Dedifferentiated amniotic fluid mesenchymal stem cell (primary cell): ENCODE results near the gene AGBL3.
"Not testable (repeated sequence)": the region's sequence is repeated elsewhere in the genome, so short reads cannot be mapped to it uniquely, and the experiment has no call there.

Experiments used
- DNase-seq: peaks from one replicate; pipeline ENCODE4 v3.0.0-alpha.2; 2016; ENCODE audit errors: extremely low spot score

The AGBL3 gene

DNA sequence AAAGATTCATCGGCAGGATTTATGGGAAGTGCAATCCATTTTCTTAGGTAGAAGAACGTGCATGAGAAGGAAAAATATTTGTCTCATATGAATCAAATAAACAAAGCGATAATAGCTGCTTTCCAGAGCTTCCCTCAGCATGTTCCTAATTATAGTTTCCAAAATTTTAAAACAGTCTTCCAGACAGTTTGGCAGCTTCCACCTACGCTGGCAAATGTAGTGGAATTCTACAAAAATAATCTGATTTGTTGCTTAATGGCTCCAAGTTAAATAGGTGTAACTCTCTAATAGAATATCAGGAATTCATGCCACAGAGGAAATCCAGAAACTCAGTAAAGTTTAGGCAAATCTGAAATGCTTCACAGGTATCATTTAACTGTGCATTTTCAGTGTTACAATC is 23.3 kb upstream of the AGBL3 start:
- DNase-seq = no peak

- DNase-seq = no peak
Observed at GRCh38 chr7:134966691-134967090, 19.6 kb upstream of the AGBL3 start.

DNA sequence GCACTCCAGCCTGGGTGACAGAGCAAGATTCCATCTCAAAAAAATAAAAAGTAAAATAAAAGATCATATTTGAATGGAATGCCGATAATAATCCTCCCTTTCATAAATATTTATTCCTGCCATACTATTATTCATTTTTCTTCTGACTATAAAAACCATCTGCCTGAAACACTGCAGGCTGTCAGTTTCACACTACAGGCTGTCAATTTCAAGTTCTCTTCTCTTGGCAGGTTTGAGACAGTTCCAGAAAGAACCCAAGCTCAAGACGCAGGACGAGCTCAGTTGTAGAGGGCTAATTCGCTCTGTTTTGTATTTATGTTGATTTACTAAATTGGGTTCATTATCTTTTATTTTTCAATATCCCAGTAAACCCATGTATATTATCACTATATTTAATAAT is 18.2 kb upstream of the AGBL3 start:
- no peak for DNase-seq

DNA sequence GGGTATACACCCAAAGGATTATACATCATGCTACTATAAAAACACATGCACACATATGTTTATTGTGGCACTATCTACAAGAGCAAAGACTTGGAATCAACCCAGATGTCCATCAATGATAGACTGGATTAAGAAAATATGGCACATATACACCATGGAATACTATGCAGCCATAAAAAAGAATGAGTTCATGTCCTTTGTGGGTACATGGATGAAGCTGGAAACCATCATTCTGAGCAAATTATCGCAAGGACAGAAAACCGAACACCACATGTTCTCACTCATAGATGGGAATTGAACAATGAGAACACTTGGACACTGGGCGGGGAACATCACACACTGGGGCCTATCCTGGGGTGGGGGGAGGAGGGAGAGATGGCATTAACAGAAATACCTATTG is 4.7 kb upstream of the AGBL3 start:
- DNase-seq = not testable (repeated sequence)

DNA sequence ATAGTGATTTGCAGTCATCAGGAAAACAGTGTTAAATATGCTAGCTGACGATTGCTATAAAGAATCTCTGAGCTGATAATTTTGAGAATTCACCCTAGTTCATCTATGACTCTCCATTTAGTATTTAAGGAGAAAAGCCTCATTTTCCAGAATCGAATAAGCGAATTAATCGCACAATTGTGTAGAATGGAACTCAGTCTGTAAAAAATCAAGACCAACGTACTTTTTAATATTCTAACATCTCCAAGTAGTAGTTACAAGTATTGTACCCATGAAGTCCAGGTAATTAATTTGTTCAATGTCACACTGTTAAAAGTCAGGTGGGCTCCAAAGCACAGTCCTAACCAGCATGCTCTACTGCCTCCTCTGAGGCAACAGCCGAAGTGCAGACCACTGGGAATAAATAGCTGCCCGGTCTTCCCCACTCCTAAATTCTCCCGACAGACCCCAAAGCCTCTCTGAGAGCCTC is 380 bp upstream of the AGBL3 start:
- DNase-seq = no peak

GRCh38 chr7:134988161-134988560 is 1.9 kb downstream of the AGBL3 start:
- no peak for DNase-seq

GRCh38 chr7:134991469-134992339 is 5.4 kb downstream of the AGBL3 start:
- DNase-seq = no peak

- DNase-seq = no peak
Observed at GRCh38 chr7:134992626-134993179, 6.4 kb downstream of the AGBL3 start.

- no peak for DNase-seq
Observed at GRCh38 chr7:134993877-134994456, 7.7 kb downstream of the AGBL3 start.

DNA sequence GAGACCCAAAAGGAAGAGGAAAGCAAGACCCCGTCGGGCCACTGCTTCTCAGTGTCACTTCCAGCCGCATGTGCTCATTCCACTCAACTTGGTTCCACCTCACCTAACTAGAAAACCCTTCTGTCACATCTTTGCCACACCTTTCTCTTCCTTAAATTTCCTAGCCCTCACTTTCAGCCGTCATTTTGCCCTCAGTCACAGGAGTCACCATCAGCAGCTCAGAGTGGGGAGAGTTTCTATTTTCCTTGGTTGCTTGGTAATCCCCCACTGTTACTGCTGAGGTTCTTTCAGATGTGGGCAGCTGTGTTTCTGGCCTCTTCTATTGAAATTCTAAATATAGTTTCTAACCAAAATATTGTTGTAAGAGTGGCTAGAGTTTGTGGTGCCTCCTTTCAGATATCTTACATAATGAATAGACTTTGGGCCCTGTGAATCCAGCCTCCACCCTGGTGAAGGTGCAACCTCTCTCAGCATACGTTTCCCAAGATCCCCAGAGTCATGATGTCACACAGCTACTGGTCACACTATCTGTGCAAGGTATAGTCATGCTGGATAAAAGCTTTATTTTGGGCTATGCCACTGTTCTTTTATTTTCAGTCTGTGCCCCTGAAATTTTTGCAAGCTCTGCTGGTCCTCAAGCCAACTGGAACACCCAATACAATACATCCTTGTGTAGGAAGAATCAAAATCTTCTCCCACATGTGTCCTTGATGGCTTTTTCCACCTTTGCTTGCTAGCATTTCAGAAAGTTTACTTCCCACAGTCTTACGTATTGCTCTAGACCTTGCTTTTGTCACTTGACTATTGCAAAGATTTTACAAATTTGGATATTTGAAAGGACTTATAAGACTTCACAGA is 9.2 kb downstream of the AGBL3 start:
- DNase-seq = no peak

GRCh38 chr7:134996097-134996550 is 9.8 kb downstream of the AGBL3 start:
- no peak for DNase-seq

- no peak for DNase-seq
Observed at GRCh38 chr7:134997214-134997885, 11.0 kb downstream of the AGBL3 start.

GRCh38 chr7:134999136-134999535 is 12.8 kb downstream of the AGBL3 start:
- no peak for DNase-seq

- no peak for DNase-seq
Observed at GRCh38 chr7:135001390-135002165, 15.3 kb downstream of the AGBL3 start.

GRCh38 chr7:135012229-135012628 is 25.9 kb downstream of the AGBL3 start:
- DNase-seq = no peak

DNA sequence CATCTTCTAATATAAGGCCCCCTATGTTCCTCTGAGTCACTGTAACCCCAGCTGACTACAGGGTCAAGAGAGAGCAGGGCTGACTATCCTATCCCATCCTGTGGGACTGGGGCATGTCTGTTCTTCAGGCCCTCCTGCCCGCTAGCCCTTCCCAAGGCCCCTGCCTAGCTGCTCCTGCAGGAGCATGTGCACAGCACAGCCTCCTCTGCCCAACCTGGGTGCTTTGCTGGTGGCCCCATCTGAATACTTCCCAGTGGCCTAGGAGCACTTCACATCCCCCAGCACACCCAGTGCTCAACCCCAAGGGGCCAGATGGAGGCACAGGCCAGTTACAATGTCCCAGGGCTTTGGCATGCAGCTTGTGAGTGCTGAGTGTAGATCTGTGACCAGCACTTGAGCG is 37.3 kb downstream of the AGBL3 start:
- no peak for DNase-seq

- DNase-seq = no peak
Observed at GRCh38 chr7:135035252-135035651, 48.9 kb downstream of the AGBL3 start.

GRCh38 chr7:135067017-135067416 is 80.7 kb downstream of the AGBL3 start:
- DNase-seq = not testable (repeated sequence)

DNA sequence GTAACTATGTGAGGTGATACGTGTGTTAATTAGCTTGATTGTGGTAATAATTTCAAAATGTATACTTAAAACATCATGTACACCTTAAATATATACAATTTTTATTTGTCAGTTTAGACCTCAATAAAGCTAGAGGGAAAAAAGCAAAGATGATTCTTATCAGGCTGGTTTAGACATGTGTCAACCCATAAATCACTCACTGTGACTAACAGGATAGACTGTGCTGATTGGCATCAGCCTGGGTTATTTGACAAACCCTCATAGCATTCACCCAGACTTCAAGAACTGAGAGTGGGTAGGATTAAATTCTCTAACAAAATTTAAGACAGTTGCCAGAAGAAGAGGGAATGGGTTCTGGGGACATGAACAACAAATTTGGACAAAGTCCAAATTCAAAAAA is 87.8 kb downstream of the AGBL3 start:
- DNase-seq = no peak

- no peak for DNase-seq
Observed at GRCh38 chr7:135074531-135074930, 88.2 kb downstream of the AGBL3 start.

DNA sequence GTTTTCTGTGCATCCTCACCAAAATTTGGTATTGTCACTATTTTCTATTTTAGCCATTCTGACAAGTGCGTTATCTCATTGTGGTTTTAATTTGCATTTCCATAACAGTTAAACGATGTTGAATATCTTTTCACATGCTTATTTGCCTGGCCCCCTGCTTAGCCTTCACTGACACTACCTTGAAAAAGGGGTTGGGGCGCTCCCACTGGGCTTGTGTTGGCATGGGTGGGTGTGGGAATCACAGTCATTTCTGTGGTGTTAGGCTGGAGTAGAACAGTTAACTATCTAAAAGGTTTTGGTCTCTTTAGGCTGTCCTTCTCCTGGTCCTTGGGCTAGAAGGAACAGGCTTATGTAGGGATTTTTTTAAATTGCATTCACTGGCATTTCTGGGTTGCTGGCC is 89.4 kb downstream of the AGBL3 start:
- no peak for DNase-seq
